ENCODE measurements around the gene MAP2K7.
A peak's percentile ranks its signal among the peaks of the same experiment; 100 is the strongest.

MAP2K7 gene

GRCh38 chr19:7862413-7862951, 41.2 kb upstream of the MAP2K7 start:
- Histone ChIP-seq H3K9ac (ENCODE audit: low read length) (no peak overlapping the region), H3K14ac (ENCODE audit: low read length in 2 of 2) (no peak overlapping the region), H2AK5ac (ENCODE audit: low read length, severe bottlenecking) (no peak overlapping the region), H4K91ac (ENCODE audit: low read length) (no peak overlapping the region), H2BK15ac (ENCODE audit: low read depth, poor library complexity, severe bottlenecking) (no peak overlapping the region), H3K18ac (ENCODE audit: low read depth in 1 of 2, low read length in 2 of 2) (peak overlapping the region in 1 of 2 experiments; percentile 51), H3K79me1 (replicated peaks; ENCODE audit: low read length, poor library complexity, severe bottlenecking) (no peaks in the 10 kb centered on the region), H2BK12ac (ENCODE audit: low read length in 2 of 2) (no peak overlapping the region), H3K4me2 (ENCODE audit: low read length, poor library complexity, severe bottlenecking) (peak overlapping the region; percentile 67), H2AFZ (ENCODE audit: low read depth, low read length) (no peak overlapping the region), H3K9me3 (ENCODE audit: control insufficient read depth, low read length) (no peaks in the 10 kb centered on the region), H4K8ac (ENCODE audit: low read length) (no peak overlapping the region), H3K4me3 (ENCODE audit: insufficient read depth in 1 of 2, low read depth in 1 of 2, low read length in 2 of 2) (peak overlapping the region in 1 of 2 experiments; percentile 44), H2BK5ac (ENCODE audit: low read depth, low read length, poor library complexity, severe bottlenecking) (no peak overlapping the region), H2BK120ac (ENCODE audit: low read depth, low read length) (no peak overlapping the region), H3K27ac (ENCODE audit: low read length, poor library complexity, severe bottlenecking) (no peak overlapping the region), H3K36me3 (ENCODE audit: control insufficient read depth in 1 of 2, insufficient read depth in 2 of 2, low read depth in 1 of 2, low read length in 2 of 2) (peaks cover 0 to 35% of the 10 kb centered on the region in 2 experiments), H3K27me3 (ENCODE audit: control insufficient read depth in 1 of 2, insufficient read depth in 1 of 2, low read length in 2 of 2) (peaks cover 17 to 21% of the 10 kb centered on the region in 2 experiments), H3K4me1 (ENCODE audit: control insufficient read depth, insufficient read depth, low read depth, low read length) (peaks cover 18% of the 10 kb centered on the region), H3K4ac (ENCODE audit: low read depth in 1 of 2, low read length in 2 of 2) (no peak overlapping the region), H3K23ac (ENCODE audit: low read length in 2 of 2) (no peak overlapping the region)
- WGBS = 4% methylated on average over 15 of the region's 67 CpGs
- peak; percentile 67 for DNase-seq

GRCh38 chr19:7863157-7863970, 40.3 kb upstream of the MAP2K7 start:
- Histone ChIP-seq H3K9me3 (ENCODE audit: control insufficient read depth, low read length) (no peaks in the 10 kb centered on the region), H3K4me1 (ENCODE audit: control insufficient read depth, insufficient read depth, low read depth, low read length) (peaks cover 19% of the 10 kb centered on the region)
- WGBS = 35% methylated on average over 79 of the region's 83 CpGs

GRCh38 chr19:7863971-7864689, 39.5 kb upstream of the MAP2K7 start:
- no peak overlapping the region for H4K8ac ChIP-seq (ENCODE audit: low read length)
- peaks cover 17 to 31% of the 10 kb centered on the region in 2 experiments for H3K27me3 ChIP-seq (ENCODE audit: control insufficient read depth in 1 of 2, insufficient read depth in 1 of 2, low read length in 2 of 2)
- H3K9ac ChIP-seq (ENCODE audit: low read length) = no peak overlapping the region
- no peak overlapping the region for H2AK5ac ChIP-seq (ENCODE audit: low read length, severe bottlenecking)
- H3K4ac ChIP-seq (ENCODE audit: low read depth in 1 of 2, low read length in 2 of 2) = no peak overlapping the region
- no peak overlapping the region for H2BK5ac ChIP-seq (ENCODE audit: low read depth, low read length, poor library complexity, severe bottlenecking)
- no peaks in the 10 kb centered on the region for H3K9me3 ChIP-seq (ENCODE audit: control insufficient read depth, low read length)
- no peak overlapping the region for H2BK15ac ChIP-seq (ENCODE audit: low read depth, poor library complexity, severe bottlenecking)
- no peak overlapping the region for H2AFZ ChIP-seq (ENCODE audit: low read depth, low read length)
- H2BK120ac ChIP-seq (ENCODE audit: low read depth, low read length) = no peak overlapping the region
- H3K79me1 ChIP-seq (replicated peaks; ENCODE audit: low read length, poor library complexity, severe bottlenecking) = no peaks in the 10 kb centered on the region
- H3K4me2 ChIP-seq (ENCODE audit: low read length, poor library complexity, severe bottlenecking) = no peak overlapping the region
- no peak overlapping the region for H3K14ac ChIP-seq (ENCODE audit: low read length in 2 of 2)
- WGBS = 80% methylated on average over 21 of the region's 21 CpGs
- no peak overlapping the region for H3K23ac ChIP-seq (ENCODE audit: low read length in 2 of 2)
- H4K91ac ChIP-seq (ENCODE audit: low read length) = no peak overlapping the region
- H3K18ac ChIP-seq (ENCODE audit: low read depth in 1 of 2, low read length in 2 of 2) = no peak overlapping the region
- H3K4me1 ChIP-seq (ENCODE audit: control insufficient read depth, insufficient read depth, low read depth, low read length) = peaks cover 27% of the 10 kb centered on the region
- no peak overlapping the region for H3K27ac ChIP-seq (ENCODE audit: low read length, poor library complexity, severe bottlenecking)
- no peak for DNase-seq
- H3K4me3 ChIP-seq (ENCODE audit: insufficient read depth in 1 of 2, low read depth in 1 of 2, low read length in 2 of 2) = no peak overlapping the region
- H3K36me3 ChIP-seq (ENCODE audit: control insufficient read depth in 1 of 2, insufficient read depth in 2 of 2, low read depth in 1 of 2, low read length in 2 of 2) = peaks cover 0 to 34% of the 10 kb centered on the region in 2 experiments
- no peak overlapping the region for H2BK12ac ChIP-seq (ENCODE audit: low read length in 2 of 2)

More at GRCh38 chr19:7863157-7863970, 40.3 kb upstream of the MAP2K7 start:
- H2BK15ac ChIP-seq (ENCODE audit: low read depth, poor library complexity, severe bottlenecking) = no peak overlapping the region
- no peak overlapping the region for H2AK5ac ChIP-seq (ENCODE audit: low read length, severe bottlenecking)
- H2BK5ac ChIP-seq (ENCODE audit: low read depth, low read length, poor library complexity, severe bottlenecking) = no peak overlapping the region
- H3K14ac ChIP-seq (ENCODE audit: low read length in 2 of 2) = peak overlapping the region in 1 of 2 experiments; percentile 79
- H2BK12ac ChIP-seq (ENCODE audit: low read length in 2 of 2) = no peak overlapping the region
- H4K8ac ChIP-seq (ENCODE audit: low read length) = no peak overlapping the region
- H3K27me3 ChIP-seq (ENCODE audit: control insufficient read depth in 1 of 2, insufficient read depth in 1 of 2, low read length in 2 of 2) = peaks cover 17 to 27% of the 10 kb centered on the region in 2 experiments
- DNase-seq = no peak
- H3K27ac ChIP-seq (ENCODE audit: low read length, poor library complexity, severe bottlenecking) = no peak overlapping the region
- no peak overlapping the region for H2BK120ac ChIP-seq (ENCODE audit: low read depth, low read length)
- H3K18ac ChIP-seq (ENCODE audit: low read depth in 1 of 2, low read length in 2 of 2) = no peak overlapping the region
- no peak overlapping the region for H3K4ac ChIP-seq (ENCODE audit: low read depth in 1 of 2, low read length in 2 of 2)
- peak overlapping the region; percentile 31 for H3K4me2 ChIP-seq (ENCODE audit: low read length, poor library complexity, severe bottlenecking)
- H3K4me3 ChIP-seq (ENCODE audit: insufficient read depth in 1 of 2, low read depth in 1 of 2, low read length in 2 of 2) = no peak overlapping the region
- H3K36me3 ChIP-seq (ENCODE audit: control insufficient read depth in 1 of 2, insufficient read depth in 2 of 2, low read depth in 1 of 2, low read length in 2 of 2) = peaks cover 0 to 35% of the 10 kb centered on the region in 2 experiments
- H3K23ac ChIP-seq (ENCODE audit: low read length in 2 of 2) = no peak overlapping the region
- no peaks in the 10 kb centered on the region for H3K79me1 ChIP-seq (replicated peaks; ENCODE audit: low read length, poor library complexity, severe bottlenecking)
- H4K91ac ChIP-seq (ENCODE audit: low read length) = no peak overlapping the region
- H3K9ac ChIP-seq (ENCODE audit: low read length) = no peak overlapping the region
- no peak overlapping the region for H2AFZ ChIP-seq (ENCODE audit: low read depth, low read length)

- Histone ChIP-seq H2AK5ac (ENCODE audit: low read length, severe bottlenecking) (no peak overlapping the region), H2BK5ac (ENCODE audit: low read depth, low read length, poor library complexity, severe bottlenecking) (no peak overlapping the region), H3K14ac (ENCODE audit: low read length in 2 of 2) (no peak overlapping the region), H4K8ac (ENCODE audit: low read length) (no peak overlapping the region), H3K4me3 (ENCODE audit: insufficient read depth in 1 of 2, low read depth in 1 of 2, low read length in 2 of 2) (no peak overlapping the region), H3K27ac (ENCODE audit: low read length, poor library complexity, severe bottlenecking) (no peak overlapping the region), H2AFZ (ENCODE audit: low read depth, low read length) (no peak overlapping the region), H2BK15ac (ENCODE audit: low read depth, poor library complexity, severe bottlenecking) (no peak overlapping the region), H3K27me3 (ENCODE audit: control insufficient read depth in 1 of 2, insufficient read depth in 1 of 2, low read length in 2 of 2) (peaks cover 17 to 31% of the 10 kb centered on the region in 2 experiments), H2BK12ac (ENCODE audit: low read length in 2 of 2) (no peak overlapping the region), H3K4ac (ENCODE audit: low read depth in 1 of 2, low read length in 2 of 2) (no peak overlapping the region), H3K23ac (ENCODE audit: low read length in 2 of 2) (no peak overlapping the region), H3K4me2 (ENCODE audit: low read length, poor library complexity, severe bottlenecking) (no peak overlapping the region), H3K18ac (ENCODE audit: low read depth in 1 of 2, low read length in 2 of 2) (no peak overlapping the region), H4K91ac (ENCODE audit: low read length) (no peak overlapping the region), H3K79me1 (replicated peaks; ENCODE audit: low read length, poor library complexity, severe bottlenecking) (no peaks in the 10 kb centered on the region), H3K4me1 (ENCODE audit: control insufficient read depth, insufficient read depth, low read depth, low read length) (peaks cover 32% of the 10 kb centered on the region), H3K36me3 (ENCODE audit: control insufficient read depth in 1 of 2, insufficient read depth in 2 of 2, low read depth in 1 of 2, low read length in 2 of 2) (peaks cover 0 to 28% of the 10 kb centered on the region in 2 experiments), H2BK120ac (ENCODE audit: low read depth, low read length) (no peak overlapping the region), H3K9ac (ENCODE audit: low read length) (no peak overlapping the region), H3K9me3 (ENCODE audit: control insufficient read depth, low read length) (no peaks in the 10 kb centered on the region)
- no peak for DNase-seq
- 76% methylated on average over 18 of the region's 18 CpGs for WGBS
These were observed 39.0 kb upstream of the MAP2K7 start for GRCh38 chr19:7864690-7865074.
